KMS-11 (cell line): ENCODE measurements around the gene CLASRP.

Source experiments
- H2AFZ ChIP-seq: fragments of 200-600 bp; sonication (generic); 2 replicates; pipeline ENCODE4 v1.6.1; 2016; ENCODE audit warnings: antibody characterized with exemption, mixed run types, low read depth
- H3K27ac ChIP-seq: fragments of 200-600 bp; sonication (generic); 2 replicates; pipeline ENCODE4 v1.6.1; 2016; ENCODE audit warnings: mild to moderate bottlenecking, mixed run types
- H3K27me3 ChIP-seq: fragments of 200-600 bp; sonication (generic); 2 replicates; pipeline ENCODE4 v1.6.1; 2017; ENCODE audit warnings: mild to moderate bottlenecking, low read depth, mixed run types, moderate library complexity; ENCODE audit not compliant: insufficient read depth
- H3K36me3 ChIP-seq: fragments of 200-600 bp; sonication (generic); 2 replicates; pipeline ENCODE4 v1.6.1; 2017; ENCODE audit warnings: mild to moderate bottlenecking, mixed run types; ENCODE audit not compliant: insufficient read depth
- H3K4me1 ChIP-seq: fragments of 200-600 bp; sonication (generic); 2 replicates; pipeline ENCODE4 v1.6.1; 2016; ENCODE audit warnings: mild to moderate bottlenecking, low read depth, mixed run types; ENCODE audit not compliant: poor library complexity, severe bottlenecking
- H3K4me2 ChIP-seq: fragments of 200-600 bp; sonication (generic); 2 replicates; pipeline ENCODE4 v1.7.0; 2016; ENCODE audit warnings: mild to moderate bottlenecking, mixed run types
- H3K4me3 ChIP-seq: fragments of 200-600 bp; sonication (generic); IDR thresholded peaks from 2 replicates; pipeline ENCODE4 v1.6.1; 2017; ENCODE audit warnings: low read depth, low read length, mixed read lengths; ENCODE audit not compliant: insufficient read depth
- H3K79me2 ChIP-seq: fragments of 200-600 bp; sonication (generic); 2 replicates; pipeline ENCODE4 v1.6.1; 2016; ENCODE audit warnings: low read depth, mixed run types; ENCODE audit not compliant: insufficient read depth
- H3K9ac ChIP-seq: fragments of 200-600 bp; sonication (generic); 2 replicates; pipeline ENCODE4 v1.6.1; 2016; ENCODE audit warnings: mild to moderate bottlenecking, mixed run types
- H4K20me1 ChIP-seq: fragments of 200-600 bp; sonication (generic); 2 replicates; pipeline ENCODE4 v1.6.1; 2016; ENCODE audit warnings: mild to moderate bottlenecking, mixed run types; ENCODE audit not compliant: insufficient read depth
- CTCF ChIP-seq: fragments of 200-600 bp; sonication (generic); conservative IDR thresholded peaks from 2 replicates; pipeline ENCODE4 v1.6.1; 2017; ENCODE audit warnings: low read depth, mild to moderate bottlenecking, antibody characterized with exemption, low read length, moderate library complexity, mixed read lengths

Gene CLASRP

GRCh38 chr19:45078390-45079062 lies 39.7 kb downstream of the CLASRP start:
- Histone ChIP-seq H3K4me3 (no peak overlapping the region), H3K27ac (peak overlapping the region; percentile 64), H3K4me2 (peak overlapping the region; percentile 63), H3K4me1 (peaks cover 54% of the 10 kb centered on the region), H3K36me3 (no peaks in the 10 kb centered on the region), H3K9ac (peak overlapping the region; percentile 82), H3K27me3 (no peaks in the 10 kb centered on the region), H3K79me2 (peaks cover 80% of the 10 kb centered on the region), H4K20me1 (no peaks in the 10 kb centered on the region), H2AFZ (peak overlapping the region; percentile 57)
- no peak for TF ChIP-seq CTCF

- peak within 1 kb of the TSS; percentile 63 for H3K4me2 ChIP-seq
- no peaks in the 10 kb centered on the region for H3K36me3 ChIP-seq
- peak within 1 kb of the TSS; percentile 82 for H3K9ac ChIP-seq
- no peaks in the 10 kb centered on the region for H3K27me3 ChIP-seq
- H4K20me1 ChIP-seq, result no peaks in the 10 kb centered on the region
- peak within 1 kb of the TSS; percentile 64 for H3K27ac ChIP-seq
- TF ChIP-seq CTCF, result no peak
- peak within 1 kb of the TSS; percentile 57 for H2AFZ ChIP-seq
- H3K4me3 ChIP-seq, result no peak within 1 kb of the TSS
- H3K4me1 ChIP-seq, result peaks cover 47% of the 10 kb centered on the region
- peaks cover 77% of the 10 kb centered on the region for H3K79me2 ChIP-seq
Observed at GRCh38 chr19:45079063-45079910, 40.4 kb downstream of the CLASRP start, which contains the start of gene GEMIN7. Gene GEMIN7 (plus strand): TSS chr19:45079260. CDS start chr19:45090115, 10,855 bp downstream.

- no peaks in the 10 kb centered on the region; the same call in 1 of the 2 replicates for H4K20me1 ChIP-seq
- no peaks in the 10 kb centered on the region for H3K36me3 ChIP-seq
- H3K4me1 ChIP-seq, result peaks cover 40% of the 10 kb centered on the region
- peak overlapping the region; percentile 63 for H3K4me2 ChIP-seq
- peaks cover 77% of the 10 kb centered on the region for H3K79me2 ChIP-seq
- no peak for TF ChIP-seq CTCF
- 0 out of 2 replicates have a peak overlapping the region, but pooled peaks have one; percentile 57 for H2AFZ ChIP-seq
- H3K27me3 ChIP-seq, result no peaks in the 10 kb centered on the region
- peak overlapping the region; percentile 82; the same call in 1 of the 2 replicates for H3K9ac ChIP-seq
- H3K4me3 ChIP-seq, result no peak overlapping the region
- H3K27ac ChIP-seq, result peak overlapping the region; percentile 64
Observed at GRCh38 chr19:45079911-45080370, 41.1 kb downstream of the CLASRP start.

GRCh38 chr19:45082170-45082569 lies 43.3 kb downstream of the CLASRP start:
- H3K4me3 ChIP-seq, result no peak overlapping the region
- no peaks in the 10 kb centered on the region for H3K36me3 ChIP-seq
- H4K20me1 ChIP-seq, result no peaks in the 10 kb centered on the region; the same call in 1 of the 2 replicates
- H3K27me3 ChIP-seq, result no peaks in the 10 kb centered on the region
- no peak overlapping the region for H3K9ac ChIP-seq
- peaks cover 70% of the 10 kb centered on the region for H3K79me2 ChIP-seq
- H3K27ac ChIP-seq, result no peak overlapping the region
- H2AFZ ChIP-seq, result no peak overlapping the region
- no peak for TF ChIP-seq CTCF
- H3K4me2 ChIP-seq, result no peak overlapping the region
- peaks cover 30% of the 10 kb centered on the region for H3K4me1 ChIP-seq
